Body of pancreas (tissue), 4 donors: ENCODE data around the gene IKZF2. TPM values are rescaled to one million over a fixed set of nuclear protein-coding genes. Genes with fewer than 3 reads are reported as not detected.

Source experiments
- ATAC-seq: fragments of 150-250 bp; one replicate; pipeline ENCODE4 v1.9.1; 2016
- DNase-seq, 4 donors: peaks; one replicate each; pipeline ENCODE4 v3.0.0-alpha.2; 2019
- H3K27ac ChIP-seq, 4 donors: fragments of 200-600 bp; sonication (generic); 1 replicate in 3 of 4; 2 replicates in 1 of 4; pipeline versions ENCODE4 v1.5.1 to v1.6.1; 2016 to 2019; ENCODE audit warnings: mild to moderate bottlenecking in 1 of 4, mixed read lengths in 1 of 4, moderate library complexity in 1 of 4
- H3K27me3 ChIP-seq, 2 donors: fragments of 200-600 bp; sonication (generic); one replicate each; pipeline ENCODE4 v1.6.0; 2016; ENCODE audit warnings: mild to moderate bottlenecking in 1 of 2
- H3K36me3 ChIP-seq, 2 donors: fragments of 200-600 bp; sonication (generic); replicated peaks in 1 of 2; 2 replicates each; pipeline ENCODE4 v1.5.1; 2016; ENCODE audit warnings: low read depth in 2 of 2; ENCODE audit not compliant: insufficient read depth in 1 of 2
- H3K4me1 ChIP-seq: fragments of 200-600 bp; sonication (generic); one replicate; pipeline ENCODE4 v1.6.0; 2016
- H3K4me3 ChIP-seq, 2 donors: fragments of 200-600 bp; sonication (generic); 1 replicate in 1 of 2; 2 replicates in 1 of 2; pipeline ENCODE4 v1.5.1; 2016 to 2019
- H3K9me3 ChIP-seq, 3 donors: fragments of 200-600 bp; sonication (generic); 1 replicate in 2 of 3; 2 replicates in 1 of 3; pipeline ENCODE4 v1.5.1; 2016
- CTCF ChIP-seq, 7 experiments: fragments of 450-650 bp in 4 of 7; fragments of 200-600 bp in 3 of 7; sonication (generic) in 3 of 7; IDR thresholded peaks; one replicate each; pipeline ENCODE4 v1.5.1; 2016 to 2019; ENCODE audit warnings: antibody characterized with exemption in 7 of 7
- POLR2A ChIP-seq, 3 donors: fragments of 450-650 bp; IDR thresholded peaks; one replicate each; pipeline ENCODE4 v1.6.1; 2016; ENCODE audit warnings: antibody characterized with exemption in 3 of 3, mild to moderate bottlenecking in 2 of 3
- WGBS, 2 donors: methylation state at CpG; one replicate each; pipeline ENCODE4 v1.1.5; 2017; 5-methylcytosine and 5-hydroxymethylcytosine counted together
- intact Hi-C: fragments of 100-400 bp; cut with DNase I; formaldehyde crosslinking; loops from one replicate; pipeline ENCODE4 v1.15.1; 2023
- total RNA-seq, 2 donors: library from RNA; depleted of rRNA; stranded (reverse); fragments of >200 nt; gene quantifications; one replicate each; pipeline ENCODE4 v1.1.0, GENCODE V29; 2016

IKZF2 gene
- total RNA-seq, 2 donors from 2014 or later, result 1.3 to 3.9 TPM

DNA sequence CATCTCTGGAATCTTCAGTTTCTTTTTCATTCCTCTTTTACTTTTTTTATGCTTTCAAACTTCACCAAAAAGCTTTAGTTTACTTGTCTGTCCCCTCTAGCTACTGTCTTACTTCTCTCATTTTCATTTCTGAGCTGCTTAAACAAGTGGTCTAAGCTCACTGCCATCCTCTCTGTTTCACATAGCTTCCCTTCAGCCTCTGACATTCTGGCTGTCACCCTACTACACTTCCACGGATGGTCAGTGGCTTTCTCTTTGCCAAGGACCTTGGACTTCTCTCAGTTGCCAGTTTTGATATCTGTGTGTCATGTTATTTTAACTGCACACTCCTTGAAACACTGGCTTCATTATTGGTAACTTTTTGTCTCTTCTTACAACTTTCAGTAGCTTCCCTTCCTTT lies 176.1 kb downstream of the IKZF2 start:
- ATAC-seq (no peak), DNase-seq (no peak)
- intact Hi-C loops, result no loop called here
- H3K27ac ChIP-seq, result no peak overlapping the region
- H3K27me3 ChIP-seq, result no peaks in the 10 kb centered on the region
- no peaks in the 10 kb centered on the region for H3K4me1 ChIP-seq
- no peak overlapping the region for H3K4me3 ChIP-seq
- no peaks in the 10 kb centered on the region for H3K9me3 ChIP-seq
- WGBS, 2 donors, result 8 to 21% methylated on average over 1 of the region's 1 CpG
- no peaks in the 10 kb centered on the region for H3K36me3 ChIP-seq
- no peak for TF ChIP-seq CTCF (IDR thresholded peaks at IDR 0.05)
- no peak for TF ChIP-seq POLR2A (IDR thresholded peaks at IDR 0.05)

GRCh38 chr2:212974692-212975091 lies 176.7 kb downstream of the IKZF2 start:
- TF ChIP-seq POLR2A (IDR thresholded peaks at IDR 0.05), result no peak
- Histone ChIP-seq H3K4me1 (no peaks in the 10 kb centered on the region), H3K27ac (no peak overlapping the region), H3K9me3 (no peaks in the 10 kb centered on the region), H3K4me3 (no peak overlapping the region), H3K36me3 (no peaks in the 10 kb centered on the region), H3K27me3 (no peaks in the 10 kb centered on the region)
- DNase-seq (no peak), ATAC-seq (no peak)
- WGBS, 2 donors, result 48 to 50% methylated on average over 2 of the region's 2 CpGs
- intact Hi-C loops, result no loop called here

DNA sequence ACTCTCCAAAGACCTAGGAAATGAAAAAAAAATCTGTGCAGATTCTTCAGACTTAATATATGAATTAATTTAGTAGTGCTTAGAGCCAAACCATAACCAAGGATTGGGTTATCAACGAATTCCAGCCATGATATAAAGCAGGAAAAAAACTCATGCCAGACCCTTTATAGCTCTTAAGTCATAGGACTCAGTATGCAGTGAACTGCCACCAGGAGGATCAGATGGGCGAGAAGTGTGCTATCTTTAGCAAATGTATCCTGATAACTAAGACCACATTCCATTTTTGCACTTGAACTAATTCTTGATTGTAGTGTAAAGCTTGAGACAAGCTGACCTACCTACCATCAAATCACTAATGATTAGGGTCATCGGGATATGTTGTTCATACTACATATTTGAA lies 178.1 kb downstream of the IKZF2 start:
- no peaks in the 10 kb centered on the region for H3K4me1 ChIP-seq
- no peak for DNase-seq
- no peaks in the 10 kb centered on the region for H3K9me3 ChIP-seq
- H3K27ac ChIP-seq, result no peak overlapping the region
- no peak for TF ChIP-seq CTCF (IDR thresholded peaks at IDR 0.05)
- TF ChIP-seq POLR2A (IDR thresholded peaks at IDR 0.05), result no peak
- WGBS, 2 donors, result 82 to 87% methylated on average over 3 of the region's 3 CpGs
- ATAC-seq, result no peak
- intact Hi-C loops, result no loop called here
- H3K36me3 ChIP-seq, result no peaks in the 10 kb centered on the region
- H3K27me3 ChIP-seq, result no peaks in the 10 kb centered on the region
- no peak overlapping the region for H3K4me3 ChIP-seq

DNA sequence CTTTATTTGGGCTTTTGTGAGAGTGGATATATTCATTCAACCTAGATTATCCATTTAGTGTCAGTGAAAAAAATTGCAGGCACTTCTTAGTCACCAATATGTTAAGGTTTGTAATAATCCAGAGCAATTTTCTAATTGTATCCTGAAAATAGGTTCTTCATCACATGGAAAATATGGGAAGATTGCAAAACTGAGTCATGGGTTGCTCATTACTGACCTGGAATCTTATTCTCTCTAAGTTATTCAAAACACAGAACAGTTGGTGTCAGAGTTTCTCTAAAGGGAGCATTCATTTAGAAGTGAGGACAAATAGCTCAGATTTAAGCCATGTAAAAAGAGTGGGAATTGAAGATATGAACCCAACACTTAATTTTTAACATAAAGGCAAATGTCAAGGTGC lies 181.3 kb downstream of the IKZF2 start:
- H3K27ac ChIP-seq, result no peak overlapping the region

DNA sequence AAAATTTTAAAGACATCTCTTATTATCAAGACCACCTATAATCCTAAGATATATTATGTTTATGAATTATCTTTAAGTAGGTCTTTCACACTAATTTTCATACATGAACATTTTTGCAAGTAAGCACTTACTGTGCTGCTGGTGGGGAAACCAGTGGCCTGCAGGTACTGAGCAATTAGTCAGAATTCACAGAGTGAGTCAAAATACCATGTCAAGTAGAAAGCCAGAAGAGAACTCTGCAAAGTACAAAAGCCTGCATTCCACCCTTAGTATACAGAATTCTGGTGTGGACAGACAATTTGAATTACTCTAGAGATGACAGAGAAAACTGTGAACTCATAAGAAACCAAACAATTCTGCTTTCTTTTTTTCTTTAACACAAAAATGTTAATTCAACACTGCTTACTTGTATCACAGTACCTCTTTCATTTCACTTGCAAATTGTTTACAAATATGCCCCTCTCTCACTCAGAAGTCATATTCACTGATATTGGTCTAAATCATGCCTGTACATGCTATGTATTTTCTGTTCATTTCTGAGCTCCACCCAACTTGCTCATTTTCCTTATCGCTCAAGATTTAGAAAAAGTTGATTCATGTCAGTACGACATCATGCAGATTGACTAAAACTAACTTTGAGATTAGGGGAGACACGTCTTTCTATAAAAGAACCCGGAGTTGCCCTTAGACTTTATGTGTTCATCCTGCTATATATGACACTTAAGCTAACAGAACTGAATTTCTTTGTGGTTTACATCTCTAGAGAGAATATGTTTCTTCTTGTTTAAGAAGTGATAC lies 182.9 kb downstream of the IKZF2 start:
- H3K27me3 ChIP-seq, result no peaks in the 10 kb centered on the region
- DNase-seq (no peak), ATAC-seq (no peak)
- no peak overlapping the region for H3K4me3 ChIP-seq
- H3K27ac ChIP-seq, result no peak overlapping the region
- no peaks in the 10 kb centered on the region for H3K9me3 ChIP-seq
- TF ChIP-seq POLR2A (IDR thresholded peaks at IDR 0.05) (no peak), CTCF (IDR thresholded peaks at IDR 0.05) (no peak)
- no peaks in the 10 kb centered on the region for H3K36me3 ChIP-seq
- H3K4me1 ChIP-seq, result no peaks in the 10 kb centered on the region
- WGBS, 2 donors, result 84 to 91% methylated on average over 4 of the region's 4 CpGs
- intact Hi-C loops, result no loop called here

More for the DNA sequence above, 181.3 kb downstream of the IKZF2 start:
- intact Hi-C loops, result no loop called here
- Histone ChIP-seq H3K9me3 (no peaks in the 10 kb centered on the region), H3K4me1 (no peaks in the 10 kb centered on the region), H3K27me3 (no peaks in the 10 kb centered on the region), H3K36me3 (no peaks in the 10 kb centered on the region), H3K4me3 (no peak overlapping the region)
- no peak for DNase-seq
- TF ChIP-seq POLR2A (IDR thresholded peaks at IDR 0.05) (no peak), CTCF (IDR thresholded peaks at IDR 0.05) (no peak)
- no peak for ATAC-seq
